Activated T-helper 17 cell treated with anti-CD3 and anti-CD28 coated beads, Interleukin-2, amount 50 U/mL, for 72 hours (primary cell): ENCODE results near the gene MYH13. TPM values are rescaled to one million over a fixed set of nuclear protein-coding genes. Genes with fewer than 3 reads are reported as not detected.
"Not testable (repeated sequence)": the region's sequence is repeated elsewhere in the genome, so short reads cannot be mapped to it uniquely, and the experiment has no call there.

Source experiments
- ATAC-seq: fragments of 150-1000 bp; cut with Tn5 transposase; replicated peaks from 2 replicates; pipeline ENCODE4 v1.10.0; 2021; ENCODE audit warnings: mild to moderate bottlenecking, moderate library complexity
- H3K27ac Mint-ChIP-seq: one replicate; pipeline ENCODE4 v1.8.0; 2022; ENCODE audit warnings: mixed read lengths
- H3K27me3 Mint-ChIP-seq: one replicate; pipeline ENCODE4 v1.8.0; 2022; ENCODE audit warnings: mixed read lengths
- H3K36me3 Mint-ChIP-seq: one replicate; pipeline ENCODE4 v1.8.0; 2022; ENCODE audit warnings: low read depth, mild to moderate bottlenecking, mixed read lengths
- H3K4me1 Mint-ChIP-seq: one replicate; pipeline ENCODE4 v1.8.0; 2022; ENCODE audit warnings: mixed read lengths
- H3K4me3 Mint-ChIP-seq: one replicate; pipeline ENCODE4 v1.8.0; 2022; ENCODE audit warnings: mild to moderate bottlenecking, mixed read lengths
- H3K9me3 Mint-ChIP-seq: one replicate; pipeline ENCODE4 v1.8.0; 2022; ENCODE audit warnings: mixed read lengths
- total RNA-seq, 2 donors: library from RNA; stranded (reverse); gene quantifications; one replicate each; pipeline ENCODE4 v1.2.3, GENCODE V29; 2022

Gene MYH13
- total RNA-seq, 2 donors from 2014 or later = not detected

- H3K4me1 Mint-ChIP-seq = no peaks in the 10 kb centered on the region
- ATAC-seq = no peak
- no peak overlapping the region for H3K4me3 Mint-ChIP-seq
- H3K9me3 Mint-ChIP-seq = no peaks in the 10 kb centered on the region
- H3K36me3 Mint-ChIP-seq = no peaks in the 10 kb centered on the region
- no peak overlapping the region for H3K27ac Mint-ChIP-seq
- H3K27me3 Mint-ChIP-seq = peaks cover 2% of the 10 kb centered on the region
These were observed 68.0 kb downstream of the MYH13 start for GRCh38 chr17:10304758-10305300.

- no peaks in the 10 kb centered on the region for H3K4me1 Mint-ChIP-seq
- H3K9me3 Mint-ChIP-seq = no peaks in the 10 kb centered on the region
- no peaks in the 10 kb centered on the region for H3K36me3 Mint-ChIP-seq
- no peak overlapping the region for H3K4me3 Mint-ChIP-seq
- ATAC-seq = no peak
- no peak overlapping the region for H3K27ac Mint-ChIP-seq
- peaks cover 3% of the 10 kb centered on the region for H3K27me3 Mint-ChIP-seq
These were observed 75.1 kb downstream of the MYH13 start for GRCh38 chr17:10297691-10298090.

GRCh38 chr17:10295728-10296343, 77.0 kb downstream of the MYH13 start:
- H3K4me3 Mint-ChIP-seq = no peak overlapping the region
- no peaks in the 10 kb centered on the region for H3K9me3 Mint-ChIP-seq
- peaks cover 9% of the 10 kb centered on the region for H3K27me3 Mint-ChIP-seq
- no peak overlapping the region for H3K27ac Mint-ChIP-seq
- no peaks in the 10 kb centered on the region for H3K4me1 Mint-ChIP-seq
- no peaks in the 10 kb centered on the region for H3K36me3 Mint-ChIP-seq
- no peak for ATAC-seq

GRCh38 chr17:10294180-10294579, 78.6 kb downstream of the MYH13 start:
- Mint-ChIP-seq H3K27me3 (peaks cover 15% of the 10 kb centered on the region), H3K4me3 (no peak overlapping the region), H3K36me3 (no peaks in the 10 kb centered on the region), H3K9me3 (no peaks in the 10 kb centered on the region), H3K4me1 (no peaks in the 10 kb centered on the region), H3K27ac (no peak overlapping the region)
- no peak for ATAC-seq

GRCh38 chr17:10292057-10292937, 80.5 kb downstream of the MYH13 start:
- no peak for ATAC-seq
- Mint-ChIP-seq H3K27me3 (peaks cover 19% of the 10 kb centered on the region), H3K4me1 (no peaks in the 10 kb centered on the region), H3K36me3 (no peaks in the 10 kb centered on the region), H3K4me3 (no peak overlapping the region), H3K27ac (no peak overlapping the region), H3K9me3 (no peaks in the 10 kb centered on the region)

- not testable (repeated sequence) for H3K9me3 Mint-ChIP-seq, ATAC-seq, H3K4me3 Mint-ChIP-seq, H3K36me3 Mint-ChIP-seq, H3K27ac Mint-ChIP-seq, H3K4me1 Mint-ChIP-seq
- H3K27me3 Mint-ChIP-seq = peaks cover 19% of the 10 kb centered on the region
These were observed 81.2 kb downstream of the MYH13 start for GRCh38 chr17:10291576-10291975.

- ATAC-seq = no peak
- Mint-ChIP-seq H3K4me1 (no peaks in the 10 kb centered on the region), H3K4me3 (no peak overlapping the region), H3K36me3 (no peaks in the 10 kb centered on the region), H3K9me3 (no peaks in the 10 kb centered on the region), H3K27ac (no peak overlapping the region), H3K27me3 (peaks cover 19% of the 10 kb centered on the region)
These were observed 82.8 kb downstream of the MYH13 start for GRCh38 chr17:10290041-10290440.

- no peaks in the 10 kb centered on the region for H3K36me3 Mint-ChIP-seq
- H3K4me3 Mint-ChIP-seq = no peak overlapping the region
These were observed 86.5 kb downstream of the MYH13 start for GRCh38 chr17:10286324-10286723.

GRCh38 chr17:10285896-10286295, 86.9 kb downstream of the MYH13 start:
- ATAC-seq = no peak
- H3K4me1 Mint-ChIP-seq = no peaks in the 10 kb centered on the region
- H3K27me3 Mint-ChIP-seq = peaks cover 12% of the 10 kb centered on the region
- H3K9me3 Mint-ChIP-seq = no peaks in the 10 kb centered on the region
- no peaks in the 10 kb centered on the region for H3K36me3 Mint-ChIP-seq
- no peak overlapping the region for H3K27ac Mint-ChIP-seq
- no peak overlapping the region for H3K4me3 Mint-ChIP-seq

More at GRCh38 chr17:10286324-10286723, 86.5 kb downstream of the MYH13 start:
- Mint-ChIP-seq H3K27ac (no peak overlapping the region), H3K4me1 (no peaks in the 10 kb centered on the region), H3K9me3 (no peaks in the 10 kb centered on the region), H3K27me3 (peaks cover 12% of the 10 kb centered on the region)
- ATAC-seq = no peak

- Mint-ChIP-seq H3K27me3 (peaks cover 3% of the 10 kb centered on the region), H3K4me1 (no peaks in the 10 kb centered on the region), H3K36me3 (no peaks in the 10 kb centered on the region), H3K4me3 (no peak overlapping the region), H3K9me3 (no peaks in the 10 kb centered on the region), H3K27ac (no peak overlapping the region)
- no peak for ATAC-seq
These were observed 92.7 kb downstream of the MYH13 start for GRCh38 chr17:10280068-10280467.

GRCh38 chr17:10278218-10278617, 94.6 kb downstream of the MYH13 start:
- H3K27me3 Mint-ChIP-seq = peaks cover 7% of the 10 kb centered on the region
- no peak for ATAC-seq
- H3K27ac Mint-ChIP-seq = no peak overlapping the region
- no peaks in the 10 kb centered on the region for H3K4me1 Mint-ChIP-seq
- no peak overlapping the region for H3K4me3 Mint-ChIP-seq
- no peaks in the 10 kb centered on the region for H3K9me3 Mint-ChIP-seq
- H3K36me3 Mint-ChIP-seq = no peaks in the 10 kb centered on the region

GRCh38 chr17:10276436-10276835, 96.4 kb downstream of the MYH13 start:
- no peak for ATAC-seq
- H3K27ac Mint-ChIP-seq = no peak overlapping the region
- no peak overlapping the region for H3K4me3 Mint-ChIP-seq
- H3K27me3 Mint-ChIP-seq = peaks cover 4% of the 10 kb centered on the region
- H3K36me3 Mint-ChIP-seq = no peaks in the 10 kb centered on the region
- H3K4me1 Mint-ChIP-seq = no peaks in the 10 kb centered on the region
- no peaks in the 10 kb centered on the region for H3K9me3 Mint-ChIP-seq

GRCh38 chr17:10275418-10275817, 97.4 kb downstream of the MYH13 start:
- no peak for ATAC-seq
- no peaks in the 10 kb centered on the region for H3K9me3 Mint-ChIP-seq
- H3K4me1 Mint-ChIP-seq = no peaks in the 10 kb centered on the region
- H3K27ac Mint-ChIP-seq = no peak overlapping the region
- no peaks in the 10 kb centered on the region for H3K36me3 Mint-ChIP-seq
- H3K27me3 Mint-ChIP-seq = peaks cover 4% of the 10 kb centered on the region
- H3K4me3 Mint-ChIP-seq = no peak overlapping the region

GRCh38 chr17:10271106-10271562, 101.7 kb downstream of the MYH13 start:
- no peak for ATAC-seq
- Mint-ChIP-seq H3K27ac (no peak overlapping the region), H3K36me3 (no peaks in the 10 kb centered on the region), H3K4me1 (no peaks in the 10 kb centered on the region), H3K4me3 (no peak overlapping the region), H3K9me3 (peaks cover 4% of the 10 kb centered on the region), H3K27me3 (peaks cover 8% of the 10 kb centered on the region)

GRCh38 chr17:10270258-10270657, 102.5 kb downstream of the MYH13 start:
- ATAC-seq = no peak
- Mint-ChIP-seq H3K4me1 (no peaks in the 10 kb centered on the region), H3K4me3 (no peak overlapping the region), H3K27ac (no peak overlapping the region), H3K27me3 (peaks cover 12% of the 10 kb centered on the region), H3K9me3 (peaks cover 4% of the 10 kb centered on the region), H3K36me3 (no peaks in the 10 kb centered on the region)
